Trophoblast cell (in vitro differentiated cells and primary cell): Measurements from ENCODE around the gene ERC1.
"Not testable (repeated sequence)": the region's sequence is repeated elsewhere in the genome, so short reads cannot be mapped to it uniquely, and the experiment has no call there.

Experiments
- DNase-seq, 2 donors: peaks; one replicate each; pipeline ENCODE4 v3.0.0-alpha.2; 2016
- H2AFZ ChIP-seq: 2 replicates; pipeline ENCODE4 v1.6.1; 2013; ENCODE audit warnings: low read length, moderate library complexity, mild to moderate bottlenecking; ENCODE audit not compliant: insufficient read depth, poor library complexity
- H2AK5ac ChIP-seq: 2 replicates; pipeline ENCODE4 v1.6.1; 2013; ENCODE audit warnings: mild to moderate bottlenecking, low read length
- H2BK120ac ChIP-seq: 2 replicates; pipeline ENCODE4 v1.6.1; 2013; ENCODE audit warnings: low read length, mild to moderate bottlenecking, moderate library complexity; ENCODE audit not compliant: insufficient read depth, poor library complexity
- H2BK12ac ChIP-seq: 2 replicates; pipeline ENCODE4 v1.6.1; 2013; ENCODE audit warnings: mild to moderate bottlenecking, low read length, moderate library complexity
- H2BK5ac ChIP-seq: 2 replicates; pipeline ENCODE4 v1.6.1; 2013; ENCODE audit warnings: low read length, low read depth, moderate library complexity, mild to moderate bottlenecking; ENCODE audit not compliant: poor library complexity
- H3K14ac ChIP-seq: 2 replicates; pipeline ENCODE4 v1.6.1; 2013; ENCODE audit warnings: mild to moderate bottlenecking, low read length
- H3K18ac ChIP-seq: 2 replicates; pipeline ENCODE4 v1.6.1; 2013; ENCODE audit warnings: mild to moderate bottlenecking, low read length
- H3K23ac ChIP-seq: 2 replicates; pipeline ENCODE4 v1.6.1; 2013; ENCODE audit warnings: low read length
- H3K27ac ChIP-seq: 2 replicates; pipeline ENCODE4 v1.5.1; 2013; ENCODE audit warnings: low read depth, mild to moderate bottlenecking, inconsistent platforms, low read length, moderate library complexity
- H3K27me3 ChIP-seq: 2 replicates; pipeline ENCODE4 v1.6.1; 2013; ENCODE audit warnings: inconsistent platforms, mild to moderate bottlenecking, low read length, moderate library complexity; ENCODE audit not compliant: insufficient read depth
- H3K36me3 ChIP-seq, 2 experiments: 1 replicate in 1 of 2; 2 replicates in 1 of 2; pipeline ENCODE4 v1.6.1; 2013; ENCODE audit warnings: low read length in 2 of 2, mild to moderate bottlenecking in 2 of 2, moderate library complexity in 1 of 2; ENCODE audit not compliant: insufficient read depth in 2 of 2, control insufficient read depth in 1 of 2
- H3K4ac ChIP-seq: 2 replicates; pipeline ENCODE4 v1.6.1; 2013; ENCODE audit warnings: low read depth, mild to moderate bottlenecking, low read length, moderate library complexity
- H3K4me1 ChIP-seq, 2 experiments: 1 replicate in 1 of 2; 2 replicates in 1 of 2; pipeline ENCODE4 v1.6.1; 2013; ENCODE audit warnings: low read length in 2 of 2, mild to moderate bottlenecking in 2 of 2, moderate library complexity in 1 of 2; ENCODE audit not compliant: insufficient read depth in 2 of 2, control insufficient read depth in 1 of 2
- H3K4me2 ChIP-seq: 2 replicates; pipeline ENCODE4 v1.6.1; 2013; ENCODE audit warnings: inconsistent platforms, mild to moderate bottlenecking, low read length, moderate library complexity
- H3K4me3 ChIP-seq: 2 replicates; pipeline ENCODE4 v1.5.1; 2013; ENCODE audit warnings: mild to moderate bottlenecking, low read depth, low read length, inconsistent platforms
- H3K79me1 ChIP-seq: one replicate; pipeline ENCODE4 v1.6.1; 2013; ENCODE audit warnings: low read length
- H3K79me2 ChIP-seq: 2 replicates; pipeline ENCODE4 v1.6.1; 2013; ENCODE audit warnings: low read length, mild to moderate bottlenecking; ENCODE audit not compliant: control insufficient read depth, insufficient read depth, poor library complexity
- H3K9ac ChIP-seq: 2 replicates; pipeline ENCODE4 v1.6.1; 2013; ENCODE audit warnings: mild to moderate bottlenecking, low read length
- H3K9me3 ChIP-seq: 2 replicates; pipeline ENCODE4 v1.6.1; 2013; ENCODE audit warnings: low read depth, mild to moderate bottlenecking, control low read depth, inconsistent platforms, low read length; ENCODE audit not compliant: insufficient read depth
- H4K12ac ChIP-seq: 2 replicates; pipeline ENCODE4 v1.6.1; 2013; ENCODE audit warnings: low read depth, mild to moderate bottlenecking, low read length, moderate library complexity
- H4K8ac ChIP-seq: 2 replicates; pipeline ENCODE4 v1.6.1; 2013; ENCODE audit warnings: low read depth, mild to moderate bottlenecking, low read length, moderate library complexity
- H4K91ac ChIP-seq: one replicate; pipeline ENCODE4 v1.6.1; 2013; ENCODE audit warnings: low read depth, mild to moderate bottlenecking, low read length, moderate library complexity
- WGBS: extraction: QIAGEN DNeasy Blood & Tissue Kit; methylation state at CpG from one replicate; pipeline ENCODE4 v1.1.7; 2013; ENCODE audit warnings: missing lambda C conversion rate; ENCODE audit not compliant: insufficient read length, insufficient coverage; ENCODE audit errors: extremely low coverage; 5-methylcytosine and 5-hydroxymethylcytosine counted together

ERC1 gene

DNA sequence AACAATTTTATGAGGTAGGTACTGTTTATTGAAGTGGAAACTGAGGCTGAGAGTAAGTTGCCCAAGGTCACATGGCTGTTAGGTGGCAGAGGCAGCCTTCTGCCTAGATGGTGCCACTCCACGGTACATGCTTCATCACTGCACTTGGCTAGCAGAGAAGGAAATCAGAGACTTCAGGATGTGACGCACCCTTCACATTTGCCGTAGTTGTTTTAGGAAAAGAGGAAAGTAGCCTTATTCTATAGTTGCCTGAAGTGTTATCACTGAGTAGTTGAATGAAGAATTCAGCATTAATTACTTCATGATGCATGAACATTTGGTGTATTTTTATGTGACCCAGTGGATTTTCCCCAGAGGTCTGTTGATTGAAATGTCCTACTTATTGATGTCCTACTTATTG, 55.7 kb downstream of the ERC1 start:
- Histone ChIP-seq H3K79me2 (no peaks in the 10 kb centered on the region), H3K4me2 (no peak overlapping the region), H4K91ac (no peak overlapping the region), H3K18ac (no peak overlapping the region), H4K12ac (no peak overlapping the region), H3K23ac (no peak overlapping the region), H3K14ac (no peak overlapping the region), H2AFZ (no peak overlapping the region), H3K4me3 (no peak overlapping the region), H3K27me3 (no peaks in the 10 kb centered on the region), H2AK5ac (no peak overlapping the region), H3K4ac (no peak overlapping the region), H2BK120ac (no peak overlapping the region), H3K9ac (no peak overlapping the region), H2BK12ac (no peak overlapping the region), H2BK5ac (no peak overlapping the region), H3K4me1 (no peaks in the 10 kb centered on the region), H3K27ac (no peak overlapping the region), H3K79me1 (no peaks in the 10 kb centered on the region), H3K36me3 (no peaks in the 10 kb centered on the region), H3K9me3 (no peaks in the 10 kb centered on the region), H4K8ac (no peak overlapping the region)
- DNase-seq = no peak
- WGBS = no CpG with 5 or more reads among the region's 3 CpGs

GRCh38 chr12:1047898-1048660, 57.1 kb downstream of the ERC1 start:
- WGBS = no CpG with 5 or more reads among the region's 8 CpGs
- H3K27me3 ChIP-seq = no peaks in the 10 kb centered on the region
- H2AK5ac ChIP-seq = no peak overlapping the region
- H4K8ac ChIP-seq = no peak overlapping the region
- H3K14ac ChIP-seq = no peak overlapping the region
- H4K91ac ChIP-seq = no peak overlapping the region
- H2BK120ac ChIP-seq = no peak overlapping the region
- H3K18ac ChIP-seq = no peak overlapping the region
- no peak overlapping the region for H3K4me2 ChIP-seq
- H2BK12ac ChIP-seq = no peak overlapping the region
- no peak overlapping the region for H3K9ac ChIP-seq
- H3K23ac ChIP-seq = no peak overlapping the region
- H3K9me3 ChIP-seq = no peaks in the 10 kb centered on the region
- no peak overlapping the region for H3K27ac ChIP-seq
- H3K79me2 ChIP-seq = no peaks in the 10 kb centered on the region
- no peak for DNase-seq
- no peak overlapping the region for H3K4ac ChIP-seq
- H3K4me3 ChIP-seq = no peak overlapping the region
- H3K36me3 ChIP-seq = no peaks in the 10 kb centered on the region
- H2AFZ ChIP-seq = no peak overlapping the region
- no peak overlapping the region for H2BK5ac ChIP-seq
- no peaks in the 10 kb centered on the region for H3K4me1 ChIP-seq
- H4K12ac ChIP-seq = no peak overlapping the region
- no peaks in the 10 kb centered on the region for H3K79me1 ChIP-seq

DNA sequence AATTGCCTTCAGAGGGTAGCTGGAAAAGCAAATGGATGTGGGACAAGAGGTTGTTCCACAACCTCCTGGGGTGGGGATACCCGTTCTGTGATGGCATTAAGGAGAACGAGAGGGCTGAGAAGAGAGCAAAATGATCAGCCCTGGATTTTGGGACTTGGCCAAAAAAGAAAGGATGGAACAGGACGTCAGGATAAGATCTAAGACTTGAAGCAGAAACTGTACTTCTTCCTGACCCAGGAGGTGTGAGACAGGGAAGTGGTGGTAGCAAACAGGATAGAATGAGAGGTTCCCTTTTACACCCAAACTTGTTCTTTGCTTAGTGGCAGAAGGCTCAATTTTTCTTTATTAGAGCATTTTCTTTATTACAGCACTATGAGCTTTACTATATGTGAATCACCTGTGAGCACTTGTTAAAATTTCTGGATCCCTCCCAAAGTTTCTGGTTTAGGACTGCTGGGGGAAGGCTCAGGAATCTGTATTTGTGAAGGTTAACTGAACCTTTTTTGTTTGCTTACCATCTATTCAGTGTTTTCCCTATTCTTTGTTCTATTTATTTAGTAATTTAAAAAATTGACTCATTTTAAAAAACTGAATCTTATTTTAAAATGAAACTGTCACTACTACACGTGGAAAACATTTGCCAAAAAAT, 59.2 kb downstream of the ERC1 start:
- H2BK5ac ChIP-seq = no peak overlapping the region
- no peaks in the 10 kb centered on the region for H3K4me1 ChIP-seq
- no peak overlapping the region for H3K4me3 ChIP-seq
- DNase-seq = no peak
- no peak overlapping the region for H3K23ac ChIP-seq
- H3K27me3 ChIP-seq = no peaks in the 10 kb centered on the region
- no peak overlapping the region for H4K12ac ChIP-seq
- no peak overlapping the region for H2AK5ac ChIP-seq
- no peaks in the 10 kb centered on the region for H3K79me2 ChIP-seq
- WGBS = no CpG with 5 or more reads among the region's 4 CpGs
- H2AFZ ChIP-seq = no peak overlapping the region
- no peaks in the 10 kb centered on the region for H3K9me3 ChIP-seq
- no peak overlapping the region for H4K8ac ChIP-seq
- no peaks in the 10 kb centered on the region for H3K79me1 ChIP-seq
- H3K14ac ChIP-seq = no peak overlapping the region
- H2BK120ac ChIP-seq = no peak overlapping the region
- no peak overlapping the region for H3K18ac ChIP-seq
- no peak overlapping the region for H3K4me2 ChIP-seq
- peaks cover 0 to 2% of the 10 kb centered on the region in 2 experiments for H3K36me3 ChIP-seq
- no peak overlapping the region for H4K91ac ChIP-seq
- H3K4ac ChIP-seq = no peak overlapping the region
- no peak overlapping the region for H3K27ac ChIP-seq
- H2BK12ac ChIP-seq = no peak overlapping the region
- no peak overlapping the region for H3K9ac ChIP-seq

DNA sequence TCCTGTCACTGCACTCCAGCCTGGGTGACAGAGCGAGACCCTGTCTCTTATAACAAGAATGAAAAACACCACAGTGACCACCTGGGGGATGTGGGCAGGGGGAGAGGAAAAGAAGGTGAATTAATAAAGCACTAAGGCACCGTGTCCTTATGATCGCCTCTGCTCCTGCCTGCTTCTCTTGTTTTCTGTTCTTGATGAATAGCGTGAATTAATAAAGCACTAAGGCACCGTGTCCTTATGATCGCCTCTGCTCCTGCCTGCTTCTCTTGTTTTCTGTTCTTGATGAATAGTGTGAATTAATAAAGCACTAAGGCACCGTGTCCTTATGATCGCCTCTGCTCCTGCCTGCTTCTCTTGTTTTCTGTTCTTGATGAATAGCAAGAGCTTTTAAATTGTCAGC, 60.6 kb downstream of the ERC1 start:
- H3K4me1 ChIP-seq, H4K8ac ChIP-seq, H3K27ac ChIP-seq, H2BK5ac ChIP-seq, H3K18ac ChIP-seq, H4K91ac ChIP-seq, H3K79me2 ChIP-seq, H3K9ac ChIP-seq, H3K79me1 ChIP-seq, H4K12ac ChIP-seq, H3K4me2 ChIP-seq, DNase-seq, H3K4ac ChIP-seq, H3K27me3 ChIP-seq, H2AFZ ChIP-seq, H3K36me3 ChIP-seq, H3K23ac ChIP-seq, H2BK120ac ChIP-seq, H3K9me3 ChIP-seq, H3K4me3 ChIP-seq, H2AK5ac ChIP-seq, H2BK12ac ChIP-seq, H3K14ac ChIP-seq: not testable (repeated sequence)
- WGBS = no CpG with 5 or more reads among the region's 8 CpGs
